ENCODE results near the gene PPP1R12B.
A peak's percentile ranks its signal among the peaks of the same experiment; 100 is the strongest.
"Not testable (repeated sequence)": the region's sequence is repeated elsewhere in the genome, so short reads cannot be mapped to it uniquely, and the experiment has no call there.

PPP1R12B gene

DNA sequence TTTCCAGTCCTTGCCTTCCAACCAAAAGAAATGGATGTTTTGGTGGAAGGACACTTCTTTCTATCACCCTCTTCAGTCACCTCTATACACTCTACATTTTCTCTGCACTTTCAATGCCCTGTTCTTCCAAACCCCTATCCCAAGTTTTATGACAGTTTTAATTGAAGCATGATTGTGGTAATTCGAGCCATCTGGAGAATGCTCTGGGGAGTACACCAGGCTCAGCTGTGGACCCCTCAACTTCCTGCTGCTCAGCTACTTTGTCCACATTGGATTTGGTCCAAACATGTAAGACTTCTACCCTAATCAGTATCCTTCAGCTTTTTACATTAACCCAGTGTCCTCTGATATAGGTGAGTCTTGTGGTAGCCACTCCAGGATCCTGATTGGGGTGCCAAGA, 232.1 kb downstream of the PPP1R12B start:
- DNase-seq (ENCODE audit: low read depth) = no peak

DNA sequence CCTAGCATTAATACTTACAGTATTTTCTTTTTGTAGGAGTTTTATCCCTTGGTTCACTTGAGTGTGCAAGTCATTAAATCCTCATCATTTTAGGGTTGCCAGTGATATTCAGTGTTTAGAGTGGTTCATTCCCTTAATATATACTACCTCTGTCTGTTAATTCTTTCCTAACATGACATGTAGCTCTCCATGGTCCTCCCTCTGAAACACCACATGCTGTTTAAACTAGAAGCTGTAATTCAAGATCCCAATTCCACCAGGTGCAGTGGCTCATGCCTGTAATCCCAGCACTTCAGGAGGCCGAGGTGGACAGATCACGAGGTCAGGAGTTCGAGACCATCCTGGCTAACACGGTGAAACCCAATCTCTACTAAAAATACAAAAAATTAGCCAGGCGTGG, 233.9 kb downstream of the PPP1R12B start:
- DNase-seq (ENCODE audit: low read depth) = not testable (repeated sequence)

DNA sequence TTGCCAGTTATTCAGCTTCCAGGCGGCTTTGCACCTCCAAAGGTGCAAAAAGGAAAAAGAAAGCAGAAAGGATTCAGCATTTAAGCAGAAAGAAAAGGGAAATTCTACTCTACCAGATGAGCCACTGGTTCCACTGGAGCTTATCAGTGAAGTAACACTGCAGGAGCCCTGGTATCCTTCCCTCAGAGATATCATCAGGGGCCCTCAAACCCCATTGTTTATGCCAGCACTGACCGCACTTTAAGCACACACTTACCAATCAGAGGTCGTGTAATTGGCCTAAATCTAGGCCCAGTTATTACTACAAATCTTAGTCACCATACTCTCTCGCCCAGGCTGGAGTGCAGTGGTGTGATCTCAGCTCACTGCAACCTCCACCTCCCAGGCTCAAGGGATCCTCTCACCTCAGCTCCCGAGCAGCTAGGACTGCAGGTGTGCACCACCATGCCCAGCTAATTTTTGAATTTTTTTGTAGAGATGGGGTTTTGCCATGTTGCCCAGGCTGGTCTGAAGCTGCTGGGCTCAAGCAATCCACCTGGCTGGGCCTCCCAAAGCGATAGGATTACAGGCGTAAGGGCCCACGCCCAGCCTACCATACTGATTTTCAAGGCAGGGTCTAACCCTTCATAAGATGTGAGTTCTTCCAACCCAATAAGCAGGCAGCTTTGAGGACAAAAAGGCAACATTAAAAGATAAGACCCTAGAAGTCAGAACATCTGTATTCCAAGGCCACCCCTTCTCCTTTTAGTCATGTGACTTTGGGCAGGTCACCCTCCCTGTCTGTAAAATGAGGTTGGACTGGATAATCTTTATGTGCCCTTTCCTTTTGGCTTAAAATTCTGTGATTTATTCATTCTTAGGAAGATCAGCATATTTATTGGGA, 236.4 kb downstream of the PPP1R12B start:
- DNase-seq (ENCODE audit: low read depth) = no peak

DNA sequence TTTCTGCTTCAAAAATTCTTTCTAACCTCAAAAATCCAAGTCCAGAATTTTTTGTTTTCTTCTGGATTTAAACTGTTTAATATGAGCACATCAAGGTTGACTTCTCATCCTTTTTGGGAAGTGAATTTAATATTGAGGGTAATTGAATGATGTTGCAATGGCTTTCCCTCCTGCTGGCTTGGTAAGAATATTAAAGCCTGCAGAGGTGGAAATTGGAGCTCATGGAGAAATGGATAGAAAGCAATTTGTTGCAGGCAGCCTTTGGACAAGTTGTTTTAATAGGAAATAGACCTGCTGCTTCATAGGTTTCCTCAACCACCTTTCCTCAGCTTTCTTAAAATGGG, 237.1 kb downstream of the PPP1R12B start:
- no peak for DNase-seq (ENCODE audit: low read depth)

DNA sequence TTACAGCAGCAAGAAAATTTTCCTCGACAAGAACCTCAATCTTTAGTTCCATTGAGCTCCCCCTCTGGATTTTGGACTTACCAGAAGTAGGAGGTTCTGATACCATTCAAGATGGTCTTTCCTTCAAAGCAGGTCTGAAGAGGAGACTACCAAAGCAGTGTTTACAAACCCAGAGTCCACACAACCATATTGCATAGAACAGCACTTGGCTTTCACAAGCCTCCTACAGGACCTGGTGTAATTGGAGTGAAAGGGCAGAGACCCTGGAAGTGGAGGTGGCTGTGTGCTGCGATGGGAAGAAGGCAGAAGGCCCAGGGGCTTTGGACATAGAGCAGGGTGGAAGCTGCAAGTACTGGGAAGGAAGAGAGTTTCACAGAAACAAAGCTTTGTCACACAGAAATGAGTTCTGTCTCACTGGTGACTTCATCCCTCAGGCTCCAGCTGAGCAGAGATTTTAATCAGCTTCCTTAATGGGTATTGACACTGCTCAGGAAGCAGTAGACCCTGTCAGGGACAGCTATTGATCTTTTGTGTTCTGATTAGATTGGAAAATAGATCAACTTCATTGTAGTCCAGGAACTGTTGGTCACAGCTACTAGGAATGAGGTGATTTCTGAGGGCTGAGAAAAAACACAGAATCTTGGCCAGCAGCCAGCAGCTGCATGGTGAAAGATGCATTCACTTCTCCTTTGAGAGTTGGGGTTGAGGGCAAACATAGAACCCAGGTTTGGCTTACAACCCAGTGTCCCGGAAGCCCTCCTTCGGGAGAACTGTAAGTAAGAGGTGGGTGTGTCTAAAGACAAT, 237.7 kb downstream of the PPP1R12B start:
- no peak for DNase-seq (ENCODE audit: low read depth)

- no peak for DNase-seq (ENCODE audit: low read depth)
These were observed 238.4 kb downstream of the PPP1R12B start for GRCh38 chr1:202586871-202587270.

DNA sequence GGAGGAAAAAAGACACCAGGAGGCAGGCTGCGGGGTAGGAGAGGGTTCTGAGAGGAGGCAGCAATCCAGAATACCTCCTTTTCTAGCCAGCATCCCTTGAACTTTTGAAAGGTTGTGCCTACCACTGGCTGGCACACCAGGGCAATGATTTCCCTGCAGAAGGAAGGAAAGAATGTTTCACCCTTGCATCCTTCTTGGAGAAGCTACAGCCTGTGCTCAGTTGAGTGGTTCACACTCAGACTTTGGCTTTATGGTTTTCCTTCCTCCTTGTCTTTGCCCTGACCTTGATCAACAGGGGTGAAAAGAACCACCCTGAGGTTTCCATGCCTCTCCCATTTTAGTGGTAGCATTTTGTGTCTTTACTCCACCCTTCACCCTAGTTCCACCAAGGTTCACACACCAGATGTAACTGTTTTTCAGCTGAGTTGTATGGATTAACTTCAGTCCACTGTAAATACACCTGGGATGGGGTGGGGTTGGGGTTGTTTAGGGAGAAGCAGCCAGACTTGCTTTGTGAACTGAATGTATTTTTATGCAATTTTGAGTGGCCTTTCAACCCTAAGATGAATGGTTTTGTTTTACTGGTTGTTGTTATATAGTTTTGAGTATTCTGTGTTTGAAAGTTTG, 239.5 kb downstream of the PPP1R12B start:
- no peak for DNase-seq (ENCODE audit: low read depth)

DNA sequence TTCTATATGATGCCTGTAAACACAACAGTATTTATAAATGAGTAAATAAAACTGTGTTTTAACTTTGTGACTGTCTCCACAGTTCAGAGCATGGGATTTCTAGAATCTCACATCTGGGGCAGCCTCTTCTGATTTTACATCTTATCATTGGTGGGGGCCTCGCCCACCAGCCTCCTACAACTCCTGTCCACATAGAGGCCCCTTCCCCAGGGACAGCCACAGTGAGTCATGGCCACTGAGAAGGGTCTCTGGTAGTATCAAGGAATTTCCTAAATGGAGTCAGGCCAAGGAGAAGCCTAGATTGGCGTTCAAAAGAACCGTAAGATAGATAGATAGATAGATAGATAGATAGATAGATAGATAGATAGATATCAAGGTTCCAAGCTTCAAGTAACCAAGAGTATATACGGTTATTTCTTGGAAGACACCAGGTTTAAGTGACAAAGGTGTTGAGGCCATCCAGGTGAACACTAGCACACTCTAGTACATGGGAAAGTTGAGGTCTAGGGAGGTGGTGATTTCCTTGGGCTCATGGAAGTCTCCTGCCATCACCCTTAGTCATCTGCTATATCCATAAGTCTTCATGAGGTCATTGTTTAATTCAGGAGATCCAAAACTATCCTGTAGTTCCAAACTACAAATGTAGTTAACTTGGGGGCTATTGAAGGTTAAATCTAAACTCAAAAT, 240.1 kb downstream of the PPP1R12B start:
- no peak for DNase-seq (ENCODE audit: low read depth)

DNA sequence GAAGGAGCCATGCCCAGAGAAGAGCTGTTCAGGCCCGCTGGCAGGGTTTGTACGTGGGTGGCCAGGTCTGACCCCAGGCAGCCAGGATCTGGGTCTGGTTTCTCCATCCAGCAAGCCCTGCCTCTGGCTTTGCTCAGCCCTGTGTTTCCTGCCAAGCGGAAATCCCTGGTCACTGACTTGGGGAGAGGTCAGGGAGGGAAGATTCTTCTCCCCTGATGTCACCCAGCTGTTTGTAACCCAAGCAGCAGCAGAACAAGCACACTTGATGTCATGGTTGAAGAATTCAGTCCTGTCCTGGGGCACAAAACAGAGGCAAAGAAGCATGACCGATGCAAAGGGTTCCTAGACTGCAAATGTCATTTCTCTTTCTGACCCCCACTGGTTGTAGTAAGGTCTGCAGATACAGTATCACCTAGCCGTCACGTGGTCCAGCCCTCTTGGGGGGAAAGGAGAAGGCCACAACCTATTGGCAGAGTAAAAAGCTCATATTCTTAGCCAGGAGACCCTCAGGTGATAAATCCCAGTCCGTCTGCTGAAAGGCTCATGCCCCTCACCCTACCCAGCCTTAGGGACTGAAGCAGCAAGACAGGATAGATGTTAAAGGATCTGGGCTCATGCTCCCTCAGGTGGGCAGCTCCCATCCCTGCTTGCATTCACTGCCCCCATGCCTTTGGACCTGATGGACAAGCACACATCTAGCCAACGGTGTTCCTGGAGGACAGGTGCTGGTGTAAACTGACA, 240.9 kb downstream of the PPP1R12B start:
- no peak for DNase-seq (ENCODE audit: low read depth)

- no peak for DNase-seq (ENCODE audit: low read depth)
These were observed 241.6 kb downstream of the PPP1R12B start for GRCh38 chr1:202590126-202590525.

DNA sequence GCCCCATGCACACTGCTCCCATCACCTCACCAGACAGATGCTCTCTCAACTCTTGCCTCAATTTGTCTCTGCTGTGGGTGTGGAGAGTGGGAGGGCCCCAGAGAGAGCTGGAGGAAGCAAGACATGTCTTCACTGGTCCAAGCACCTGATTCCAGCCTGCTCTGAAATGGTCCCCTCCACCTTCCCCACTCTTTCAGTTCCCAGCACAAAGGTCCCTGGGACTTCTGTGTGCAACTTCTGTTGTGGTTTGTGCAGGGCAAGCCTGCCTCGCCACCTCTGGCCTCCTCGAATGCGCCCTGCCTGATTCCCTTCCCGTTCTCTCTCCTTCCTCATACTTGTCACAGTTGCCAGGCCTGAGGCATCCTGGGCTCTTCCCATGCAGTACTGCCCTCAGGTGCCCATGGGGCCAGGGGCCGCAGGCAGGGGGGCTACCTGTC, 242.5 kb downstream of the PPP1R12B start:
- no peak for DNase-seq (ENCODE audit: low read depth)

- no peak for DNase-seq (ENCODE audit: low read depth)
These were observed 243.0 kb downstream of the PPP1R12B start for GRCh38 chr1:202591515-202591914.

GRCh38 chr1:202592146-202592545, 243.6 kb downstream of the PPP1R12B start:
- peak; percentile 6 for DNase-seq (ENCODE audit: low read depth)

DNA sequence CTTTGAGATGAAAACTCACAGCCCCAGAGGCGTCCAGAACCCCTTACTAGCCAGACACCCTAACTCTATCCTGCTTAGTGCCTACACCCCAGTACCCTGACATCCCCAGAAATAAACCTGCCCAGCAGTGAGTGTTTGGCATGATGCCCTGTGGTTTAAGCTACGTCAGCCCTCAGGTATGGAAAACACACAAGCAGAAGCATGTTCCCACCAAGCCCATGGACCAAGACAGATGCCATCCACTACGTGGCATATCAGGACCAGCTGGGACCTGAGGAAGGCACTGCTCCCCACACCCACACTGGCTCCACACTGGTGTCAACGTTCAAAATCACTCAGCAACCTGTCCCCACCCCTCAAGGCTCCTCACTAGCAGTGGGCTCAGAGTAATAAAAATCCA, 245.3 kb downstream of the PPP1R12B start:
- no peak for DNase-seq (ENCODE audit: low read depth)

GRCh38 chr1:202596638-202597037, 248.1 kb downstream of the PPP1R12B start:
- DNase-seq (ENCODE audit: low read depth) = no peak

DNA sequence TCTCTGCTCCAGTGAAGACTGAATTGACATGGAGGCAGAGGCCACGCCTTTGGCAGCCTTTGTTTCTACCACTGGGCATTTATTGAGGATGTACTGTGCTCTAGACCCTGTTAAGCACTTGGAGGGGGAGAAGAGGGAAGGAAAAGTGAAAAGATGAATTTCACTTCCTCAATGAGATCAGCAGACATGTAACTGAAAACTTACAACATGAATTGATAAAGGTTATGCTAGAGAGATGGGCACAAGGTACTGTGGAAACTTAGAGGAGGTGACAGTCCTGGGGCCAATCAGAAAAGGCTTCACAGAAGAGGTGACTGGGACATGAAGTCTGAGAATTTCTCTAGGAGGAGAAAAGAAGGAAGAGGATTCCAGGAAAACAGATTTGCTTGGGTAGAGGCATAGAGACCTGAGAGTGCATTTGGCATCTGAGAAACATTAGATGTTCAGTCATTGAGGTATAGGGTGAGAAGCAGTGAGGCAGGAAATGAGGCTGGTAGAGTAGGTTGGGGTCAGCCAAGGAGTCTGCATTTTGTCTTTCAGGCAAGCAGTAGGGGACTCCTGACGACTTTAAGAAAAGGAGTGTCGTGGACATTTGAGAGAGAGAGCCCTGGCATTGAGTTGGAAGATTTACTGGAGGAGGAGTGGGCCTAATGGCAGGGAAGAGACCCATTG, 248.7 kb downstream of the PPP1R12B start:
- DNase-seq (ENCODE audit: low read depth) = no peak

- DNase-seq (ENCODE audit: low read depth) = peak; percentile 35
These were observed 251.4 kb downstream of the PPP1R12B start for GRCh38 chr1:202599669-202600431.

DNA sequence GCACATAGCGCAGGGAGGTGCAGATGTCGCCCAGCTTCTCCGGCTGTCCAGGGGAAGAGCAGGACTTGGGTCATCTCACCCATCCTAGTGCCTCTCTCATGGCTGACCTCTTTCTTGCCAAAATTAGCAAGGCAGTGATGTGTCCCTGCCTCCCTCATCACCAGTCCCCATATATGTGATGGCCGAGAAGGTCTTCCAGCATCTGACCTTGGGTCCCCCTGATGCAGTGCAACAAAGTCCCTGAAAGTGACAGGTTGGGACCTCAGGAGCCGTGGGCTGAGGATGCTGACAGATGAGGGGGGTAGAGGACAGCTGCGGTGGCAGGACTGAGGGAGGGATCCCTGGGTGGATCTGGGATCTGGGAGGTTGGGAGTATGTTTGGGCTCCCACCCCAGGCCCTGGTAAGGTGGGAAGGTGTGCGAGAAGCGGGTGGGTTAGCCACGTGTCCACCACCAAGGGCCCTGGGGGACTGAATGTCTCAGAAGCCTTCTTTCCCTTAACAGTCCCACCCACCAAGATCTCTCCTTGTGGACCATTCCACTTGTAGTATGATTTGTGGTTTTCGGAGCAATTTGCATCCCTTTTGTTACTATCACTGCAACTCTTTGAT, 252.0 kb downstream of the PPP1R12B start:
- no peak for DNase-seq (ENCODE audit: low read depth)

DNA sequence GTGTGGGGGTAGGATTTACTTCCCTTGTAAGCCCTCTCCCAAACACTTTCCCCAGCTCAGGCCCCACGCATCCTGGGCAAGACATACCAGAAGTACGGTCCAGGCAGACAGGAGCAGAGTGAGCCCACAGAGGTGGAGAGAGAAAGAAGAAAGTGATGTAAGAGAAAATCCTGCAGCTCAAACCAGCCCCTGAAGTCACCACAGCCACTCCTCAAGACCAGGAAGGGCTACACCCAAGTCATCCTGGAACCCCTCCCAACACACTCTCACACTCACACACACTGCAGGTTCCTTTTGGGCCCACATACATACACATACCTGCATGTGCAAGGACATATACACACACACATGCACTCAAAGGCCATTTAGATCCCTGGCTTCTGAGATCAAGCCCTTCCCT, 254.9 kb downstream of the PPP1R12B start:
- no peak for DNase-seq (ENCODE audit: low read depth)

GRCh38 chr1:202605515-202605914, 257.0 kb downstream of the PPP1R12B start:
- no peak for DNase-seq (ENCODE audit: low read depth)
